ENCODE data around the gene ADAM33.

The ADAM33 gene

GRCh38 chr20:3681931-3682781, at the start of gene ADAM33:
Gene ADAM33 (minus strand): TSS chr20:3682010. CDS start chr20:3682004, 6 bp downstream.
- no peak for DNase-seq (ENCODE audit: low spot score)

- DNase-seq (ENCODE audit: low spot score) = no peak
Observed at GRCh38 chr20:3730803-3731672, 49.2 kb upstream of the ADAM33 start.

GRCh38 chr20:3729811-3730540, 48.2 kb upstream of the ADAM33 start:
- DNase-seq (ENCODE audit: low spot score) = no peak

GRCh38 chr20:3729378-3729777, 47.6 kb upstream of the ADAM33 start:
- DNase-seq (ENCODE audit: low spot score) = no peak

- DNase-seq (ENCODE audit: low spot score) = no peak
Observed at GRCh38 chr20:3728876-3729275, 47.1 kb upstream of the ADAM33 start.

GRCh38 chr20:3728354-3728753, 46.5 kb upstream of the ADAM33 start:
- no peak for DNase-seq (ENCODE audit: low spot score)

- DNase-seq (ENCODE audit: low spot score) = peak; percentile 40
Observed at GRCh38 chr20:3727401-3728021, 45.7 kb upstream of the ADAM33 start.

GRCh38 chr20:3724356-3724755, 42.5 kb upstream of the ADAM33 start:
- DNase-seq (ENCODE audit: low spot score) = no peak

- DNase-seq (ENCODE audit: low spot score) = no peak
Observed at GRCh38 chr20:3723284-3723683, 41.5 kb upstream of the ADAM33 start.

GRCh38 chr20:3721912-3722311, 40.1 kb upstream of the ADAM33 start:
- DNase-seq (ENCODE audit: low spot score) = no peak

GRCh38 chr20:3720626-3721025, 38.8 kb upstream of the ADAM33 start:
- DNase-seq (ENCODE audit: low spot score) = no peak

GRCh38 chr20:3720068-3720467, 38.3 kb upstream of the ADAM33 start:
- DNase-seq (ENCODE audit: low spot score) = no peak

- no peak for DNase-seq (ENCODE audit: low spot score)
Observed at GRCh38 chr20:3719046-3719445, 37.2 kb upstream of the ADAM33 start.

GRCh38 chr20:3716195-3716834, 34.5 kb upstream of the ADAM33 start:
- peak; percentile 48 for DNase-seq (ENCODE audit: low spot score)

GRCh38 chr20:3714092-3714491, 32.3 kb upstream of the ADAM33 start:
- DNase-seq (ENCODE audit: low spot score) = peak; percentile 65

- DNase-seq (ENCODE audit: low spot score) = peak; percentile 69
Observed at GRCh38 chr20:3712279-3712873, 30.6 kb upstream of the ADAM33 start, which contains the start of gene SIGLEC1. Gene SIGLEC1 (minus strand): TSS chr20:3712600. CDS start chr20:3707128, 5,472 bp downstream.

GRCh38 chr20:3711484-3711941, 29.7 kb upstream of the ADAM33 start:
- DNase-seq (ENCODE audit: low spot score) = no peak

- peak; percentile 65 for DNase-seq (ENCODE audit: low spot score)
Observed at GRCh38 chr20:3710703-3711483, 29.1 kb upstream of the ADAM33 start.

GRCh38 chr20:3710011-3710466, 28.2 kb upstream of the ADAM33 start:
- no peak for DNase-seq (ENCODE audit: low spot score)

- no peak for DNase-seq (ENCODE audit: low spot score)
Observed at GRCh38 chr20:3707508-3707899, 25.7 kb upstream of the ADAM33 start.

Data from Ammon's horn (tissue), 1 donor.